C4-2B (cell line): ENCODE data around the gene DCAF5.

ENCODE experiments used
- H3K27ac ChIP-seq: fragments of 450-650 bp; 2 replicates; pipeline ENCODE4 v1.5.1; 2017
- ZFX ChIP-seq: fragments of 450-650 bp; IDR thresholded peaks from 2 replicates; pipeline ENCODE4 v1.6.1; 2017
- TF ChIP-seq, protein P1 (sequence below): fragments of 450-650 bp; conservative IDR thresholded peaks from 2 replicates; pipeline ENCODE4 v1.5.1; 2017; ENCODE audit warnings: mild to moderate bottlenecking

Gene DCAF5

GRCh38 chr14:69088586-69088985 is 64.3 kb downstream of the DCAF5 start:
- H3K27ac ChIP-seq, result no peak overlapping the region
- TF ChIP-seq, protein P1, sequence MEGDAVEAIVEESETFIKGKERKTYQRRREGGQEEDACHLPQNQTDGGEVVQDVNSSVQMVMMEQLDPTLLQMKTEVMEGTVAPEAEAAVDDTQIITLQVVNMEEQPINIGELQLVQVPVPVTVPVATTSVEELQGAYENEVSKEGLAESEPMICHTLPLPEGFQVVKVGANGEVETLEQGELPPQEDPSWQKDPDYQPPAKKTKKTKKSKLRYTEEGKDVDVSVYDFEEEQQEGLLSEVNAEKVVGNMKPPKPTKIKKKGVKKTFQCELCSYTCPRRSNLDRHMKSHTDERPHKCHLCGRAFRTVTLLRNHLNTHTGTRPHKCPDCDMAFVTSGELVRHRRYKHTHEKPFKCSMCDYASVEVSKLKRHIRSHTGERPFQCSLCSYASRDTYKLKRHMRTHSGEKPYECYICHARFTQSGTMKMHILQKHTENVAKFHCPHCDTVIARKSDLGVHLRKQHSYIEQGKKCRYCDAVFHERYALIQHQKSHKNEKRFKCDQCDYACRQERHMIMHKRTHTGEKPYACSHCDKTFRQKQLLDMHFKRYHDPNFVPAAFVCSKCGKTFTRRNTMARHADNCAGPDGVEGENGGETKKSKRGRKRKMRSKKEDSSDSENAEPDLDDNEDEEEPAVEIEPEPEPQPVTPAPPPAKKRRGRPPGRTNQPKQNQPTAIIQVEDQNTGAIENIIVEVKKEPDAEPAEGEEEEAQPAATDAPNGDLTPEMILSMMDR, result no peak
- no peak for TF ChIP-seq ZFX

DNA sequence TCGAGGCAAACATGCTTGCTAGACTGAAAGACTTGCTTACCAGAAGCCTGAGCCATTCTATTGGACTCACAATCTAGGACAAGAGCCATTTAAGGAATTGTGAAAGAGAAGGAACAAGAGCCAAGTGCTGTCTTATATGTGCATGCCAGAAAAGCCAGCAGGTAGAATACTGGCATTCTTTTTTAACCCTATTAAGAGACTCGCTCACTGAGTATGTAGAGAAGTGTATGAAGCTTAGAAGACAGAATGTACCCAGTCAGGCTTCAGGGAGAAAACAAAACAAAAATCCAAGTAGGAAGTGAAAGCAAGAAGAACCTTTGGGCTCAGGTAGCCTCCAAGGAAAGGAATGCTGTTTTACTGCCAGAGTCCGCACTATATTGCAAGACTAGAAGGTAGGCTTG is 65.9 kb downstream of the DCAF5 start:
- TF ChIP-seq, protein P1, result no peak
- TF ChIP-seq ZFX, result no peak
- H3K27ac ChIP-seq, result no peak overlapping the region

DNA sequence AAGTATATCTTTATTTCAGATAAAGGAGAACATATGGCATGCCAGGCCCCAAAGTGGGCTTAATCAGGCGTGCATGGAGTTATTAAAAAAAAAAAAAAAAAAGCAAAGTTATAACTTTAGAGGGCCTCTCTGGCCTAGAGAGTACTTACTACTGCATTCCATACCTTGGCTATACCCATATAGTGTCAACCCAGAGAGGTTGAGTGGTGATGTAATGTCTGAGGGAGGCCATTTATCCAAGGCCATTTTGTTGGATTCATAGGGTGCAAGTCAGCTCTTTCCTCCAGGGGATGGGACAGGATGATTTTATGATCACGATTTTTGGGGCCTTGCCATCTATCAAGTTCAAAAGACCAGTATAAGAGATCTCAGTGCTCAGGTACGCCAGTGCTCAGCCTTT is 66.4 kb downstream of the DCAF5 start:
- no peak overlapping the region for H3K27ac ChIP-seq

DNA sequence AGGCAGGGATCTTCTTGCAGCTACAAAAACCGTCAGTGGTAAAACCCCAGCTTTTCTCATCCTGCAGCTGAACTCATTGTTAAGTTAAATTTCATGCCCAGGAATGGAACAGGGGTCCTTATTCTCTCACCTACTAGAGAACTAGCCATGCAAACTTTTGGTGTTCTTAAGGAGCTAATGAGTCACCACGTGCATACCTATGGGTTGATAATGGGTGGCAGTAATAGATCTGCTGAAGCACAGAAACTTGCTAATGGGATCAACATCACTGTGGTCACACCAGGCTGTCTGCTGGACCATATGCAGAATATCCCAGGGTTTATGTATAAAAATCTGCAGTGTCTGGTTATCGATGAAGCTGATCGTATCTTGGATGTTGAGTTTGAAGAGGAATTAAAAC is 68.9 kb downstream of the DCAF5 start:
- no peak for TF ChIP-seq ZFX
- TF ChIP-seq, protein P1, result no peak
- H3K27ac ChIP-seq, result no peak overlapping the region

More for the DNA sequence above, 66.4 kb downstream of the DCAF5 start:
- TF ChIP-seq ZFX, result no peak
- TF ChIP-seq, protein P1, result no peak

- TF ChIP-seq ZFX, result no peak
- TF ChIP-seq, protein P1, result no peak
Observed at GRCh38 chr14:69083181-69083580, 69.7 kb downstream of the DCAF5 start.

GRCh38 chr14:69081271-69081670 is 71.6 kb downstream of the DCAF5 start:
- TF ChIP-seq, protein P1, result no peak
- no peak for TF ChIP-seq ZFX
- H3K27ac ChIP-seq, result no peak overlapping the region

More at GRCh38 chr14:69083181-69083580, 69.7 kb downstream of the DCAF5 start:
- no peak overlapping the region for H3K27ac ChIP-seq

DNA sequence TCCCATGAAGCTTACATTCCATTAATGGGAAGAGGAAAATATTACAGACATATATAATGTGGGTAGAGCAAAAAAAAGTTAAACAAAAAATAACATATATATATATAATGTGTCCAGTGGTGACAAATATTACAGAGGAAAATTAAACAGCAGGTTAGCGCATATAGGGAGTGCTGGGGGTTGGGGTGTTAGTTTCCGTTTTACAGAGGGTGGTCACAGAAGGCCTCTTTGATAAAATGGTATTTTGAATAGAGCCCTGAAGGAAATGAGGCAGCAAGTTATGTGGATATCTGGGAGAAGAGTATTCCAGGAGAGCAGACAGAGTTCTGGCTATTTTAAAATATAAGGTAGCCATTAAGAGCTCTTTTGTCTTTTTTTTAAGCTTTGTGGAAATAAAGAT is 73.2 kb downstream of the DCAF5 start:
- H3K27ac ChIP-seq, result peak overlapping the region; percentile 30; the same call in 1 of the 2 replicates
- TF ChIP-seq ZFX, result no peak
- TF ChIP-seq, protein P1, result no peak
